C4-2B (cell line): ENCODE results near the gene ETV3.

Source experiments
- H3K27ac ChIP-seq: fragments of 450-650 bp; 2 replicates; pipeline ENCODE4 v1.5.1; 2017
- ZFX ChIP-seq: fragments of 450-650 bp; IDR thresholded peaks from 2 replicates; pipeline ENCODE4 v1.6.1; 2017
- TF ChIP-seq, protein P1 (sequence below): fragments of 450-650 bp; conservative IDR thresholded peaks from 2 replicates; pipeline ENCODE4 v1.5.1; 2017; ENCODE audit warnings: mild to moderate bottlenecking

ETV3 gene

DNA sequence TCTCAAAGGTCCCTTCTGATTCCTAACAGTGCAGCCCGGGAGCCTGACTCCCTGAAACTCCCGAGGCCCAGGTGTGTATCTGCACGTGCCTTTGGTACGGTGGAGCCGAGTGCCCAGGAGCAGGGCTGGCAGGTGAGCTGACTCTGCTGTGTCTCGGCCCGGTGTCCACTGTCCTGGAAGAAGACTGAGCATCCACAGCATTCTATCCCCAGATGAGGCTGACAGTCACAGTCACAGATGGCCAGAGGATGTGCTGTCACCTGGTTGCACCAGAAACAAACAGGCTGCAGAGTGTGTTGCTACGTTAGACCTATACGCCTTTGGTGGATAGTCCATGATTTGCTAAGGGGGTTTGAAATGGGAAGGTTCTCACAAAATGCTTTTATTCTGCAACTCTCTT lies 48.4 kb downstream of the ETV3 start:
- TF ChIP-seq ZFX = no peak
- TF ChIP-seq, protein P1, sequence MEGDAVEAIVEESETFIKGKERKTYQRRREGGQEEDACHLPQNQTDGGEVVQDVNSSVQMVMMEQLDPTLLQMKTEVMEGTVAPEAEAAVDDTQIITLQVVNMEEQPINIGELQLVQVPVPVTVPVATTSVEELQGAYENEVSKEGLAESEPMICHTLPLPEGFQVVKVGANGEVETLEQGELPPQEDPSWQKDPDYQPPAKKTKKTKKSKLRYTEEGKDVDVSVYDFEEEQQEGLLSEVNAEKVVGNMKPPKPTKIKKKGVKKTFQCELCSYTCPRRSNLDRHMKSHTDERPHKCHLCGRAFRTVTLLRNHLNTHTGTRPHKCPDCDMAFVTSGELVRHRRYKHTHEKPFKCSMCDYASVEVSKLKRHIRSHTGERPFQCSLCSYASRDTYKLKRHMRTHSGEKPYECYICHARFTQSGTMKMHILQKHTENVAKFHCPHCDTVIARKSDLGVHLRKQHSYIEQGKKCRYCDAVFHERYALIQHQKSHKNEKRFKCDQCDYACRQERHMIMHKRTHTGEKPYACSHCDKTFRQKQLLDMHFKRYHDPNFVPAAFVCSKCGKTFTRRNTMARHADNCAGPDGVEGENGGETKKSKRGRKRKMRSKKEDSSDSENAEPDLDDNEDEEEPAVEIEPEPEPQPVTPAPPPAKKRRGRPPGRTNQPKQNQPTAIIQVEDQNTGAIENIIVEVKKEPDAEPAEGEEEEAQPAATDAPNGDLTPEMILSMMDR = no peak
- H3K27ac ChIP-seq = no peak overlapping the region

DNA sequence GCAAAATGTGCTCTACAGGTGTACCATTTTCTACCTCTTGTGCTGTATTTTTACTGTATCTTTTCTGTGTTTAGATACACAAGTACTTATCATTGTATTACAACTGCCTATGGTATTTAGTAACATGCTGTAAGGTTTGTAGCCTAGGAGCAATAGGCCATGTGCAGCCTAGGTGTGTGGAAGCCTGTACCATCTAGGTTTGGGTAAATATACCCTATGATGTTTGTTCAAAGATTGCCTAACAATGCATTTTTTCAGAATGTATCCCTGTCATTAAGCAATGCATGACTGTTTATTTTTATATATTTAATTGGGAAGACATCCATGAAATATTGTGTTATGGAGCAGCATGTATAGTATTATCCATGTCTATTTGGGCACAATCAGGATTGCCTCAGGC lies 49.6 kb downstream of the ETV3 start:
- H3K27ac ChIP-seq = no peak overlapping the region
- TF ChIP-seq ZFX = no peak
- TF ChIP-seq, protein P1 = no peak

DNA sequence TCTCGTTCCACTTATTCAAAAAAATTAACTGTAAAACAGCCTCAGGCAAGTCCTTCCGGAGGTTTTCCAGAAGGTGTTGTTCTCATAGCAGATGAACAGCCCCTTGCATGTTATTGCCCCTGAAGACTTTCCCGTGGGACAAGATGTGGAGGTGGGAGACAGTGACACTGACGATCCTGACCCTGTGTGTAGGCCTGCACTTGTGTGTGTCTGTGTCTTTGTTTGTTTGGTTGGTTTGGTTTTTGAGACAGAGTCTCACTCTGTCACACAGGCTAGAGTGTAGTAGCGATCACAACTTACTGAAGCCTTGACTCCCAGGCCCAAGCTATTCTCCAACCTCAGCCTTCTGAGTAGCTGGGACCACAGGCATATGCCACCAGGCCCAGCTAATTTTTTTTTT lies 51.2 kb downstream of the ETV3 start:
- TF ChIP-seq, protein P1 = no peak
- TF ChIP-seq ZFX = no peak
- no peak overlapping the region for H3K27ac ChIP-seq

DNA sequence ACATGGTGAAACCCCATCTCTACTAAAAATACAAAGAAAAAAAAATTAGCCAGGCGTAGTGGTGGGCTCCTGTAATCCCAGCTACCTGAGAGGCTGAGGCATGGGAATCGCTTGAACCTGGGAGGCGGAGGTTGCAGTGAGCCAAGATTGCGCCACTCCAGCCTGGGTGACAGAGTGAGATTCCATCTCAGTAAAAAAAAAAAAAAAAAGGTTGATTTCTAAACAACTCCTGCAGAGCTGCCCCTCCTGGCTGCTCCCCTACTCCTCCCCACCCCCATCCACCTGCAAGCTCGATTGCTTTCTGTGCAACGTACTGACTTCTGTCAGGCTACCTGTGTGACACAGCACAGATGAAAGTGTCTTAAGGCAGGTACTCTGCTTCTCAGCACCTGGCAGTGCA lies 51.9 kb downstream of the ETV3 start:
- no peak overlapping the region for H3K27ac ChIP-seq
- no peak for TF ChIP-seq ZFX
- TF ChIP-seq, protein P1 = no peak

- no peak overlapping the region for H3K27ac ChIP-seq
- no peak for TF ChIP-seq ZFX
- TF ChIP-seq, protein P1 = no peak
Measured at GRCh38 chr1:157085421-157085820, 52.8 kb downstream of the ETV3 start.

DNA sequence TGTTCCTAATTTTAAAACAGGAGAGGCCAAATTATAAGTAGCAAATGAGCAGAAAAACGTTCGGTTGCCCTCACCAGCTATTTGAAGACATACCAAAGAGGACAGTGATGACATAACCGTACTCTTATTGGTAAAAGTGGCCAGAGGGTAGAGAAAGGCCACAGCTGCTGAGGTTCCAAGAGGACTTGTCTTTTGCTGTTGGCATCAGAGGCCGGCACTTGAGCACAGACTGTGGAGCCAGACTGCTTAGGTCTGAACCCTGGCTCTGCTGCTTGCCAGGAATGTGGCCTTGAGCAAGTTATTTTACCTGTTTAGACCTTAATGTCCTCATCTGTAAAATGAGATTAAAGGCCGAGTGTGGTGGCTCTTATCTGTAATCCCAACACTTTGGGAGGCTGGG lies 53.5 kb downstream of the ETV3 start:
- TF ChIP-seq, protein P1 = no peak
- TF ChIP-seq ZFX = no peak
- H3K27ac ChIP-seq = no peak overlapping the region

GRCh38 chr1:157081707-157082106 lies 56.5 kb downstream of the ETV3 start:
- TF ChIP-seq, protein P1 = no peak
- no peak for TF ChIP-seq ZFX
- H3K27ac ChIP-seq = no peak overlapping the region
